Type B pancreatic cell (in vitro differentiated cells): ENCODE measurements around the gene GNAS-AS1. TPM values are rescaled to one million over a fixed set of nuclear protein-coding genes. Genes with fewer than 3 reads are reported as not detected.

ENCODE experiments used
- microRNA-seq: library from miRNA; unstranded; fragments of <30 nt; microRNA quantifications from one replicate; pipeline ENCODE4, GENCODE V29; 2020
- total RNA-seq: library from RNA; stranded (reverse); gene quantifications from 2 replicates; pipeline ENCODE4 v1.2.1, GENCODE V29; 2021; ENCODE audit warnings: low replicate concordance

The GNAS-AS1 gene
- total RNA-seq, 1 donor from 2014 or later, result 6.1 TPM

Small RNA genes lying within 50 kb of the gene (microRNA-seq; reads per million reads assigned to microRNA genes)
- gene MIR298, result not detected

Other genes with a start within 250 kb of the GNAS-AS1 start
- gene STX16, start 199.6 kb downstream of the GNAS-AS1 start, total RNA-seq, result 60.4 and 62.8 TPM in 2 replicates
- 21.1 and 25.0 TPM in 2 replicates for gene NPEPL1, start 158.1 kb downstream of the GNAS-AS1 start, total RNA-seq
- 1,005 and 1,406 TPM in 2 replicates for gene GNAS, start 1.8 kb upstream of the GNAS-AS1 start, total RNA-seq
- gene NELFCD, start 130.4 kb upstream of the GNAS-AS1 start, total RNA-seq, result 73.0 and 110 TPM in 2 replicates
- gene CTSZ, start 156.4 kb upstream of the GNAS-AS1 start, total RNA-seq, result 71.9 and 75.9 TPM in 2 replicates
- 0.46 and 0.52 TPM in 2 replicates for gene TUBB1, start 168.5 kb upstream of the GNAS-AS1 start, total RNA-seq
- 75.6 and 81.8 TPM in 2 replicates for gene ATP5F1E, start 181.4 kb upstream of the GNAS-AS1 start, total RNA-seq
- gene PRELID3B, start 191.9 kb upstream of the GNAS-AS1 start, total RNA-seq, result 45.9 and 54.9 TPM in 2 replicates